CD4-positive, alpha-beta memory T cell (primary cell): ENCODE data around the gene ANKRD50. TPM values are rescaled to one million over a fixed set of nuclear protein-coding genes. Genes with fewer than 3 reads are reported as not detected.
A peak's percentile ranks its signal among the peaks of the same experiment; 100 is the strongest.

ENCODE experiments used
- CTCF ChIA-PET: fragments of 350-600 bp; sonication (Branson Sonifier 250); formaldehyde crosslinking; loops from one replicate; lab custom pipeline; 2021; ENCODE audit warnings: inconsistent platforms; ENCODE audit not compliant: partially characterized antibody; lab: Charles Lee
- POLR2A ChIA-PET: fragments of 350-600 bp; sonication (Branson Sonifier 250); formaldehyde crosslinking; loops from one replicate; lab custom pipeline; 2021; ENCODE audit not compliant: partially characterized antibody; lab: Charles Lee
- DNase-seq, 5 donors: peaks; one replicate each; pipeline versions ENCODE4 v3.0.0 to v3.0.0-alpha.2; 2020 to 2022; ENCODE audit warnings: mixed read lengths in 1 of 5
- H3K27ac ChIP-seq: one replicate; pipeline ENCODE4 v1.7.0; 2013; ENCODE audit warnings: low read depth, low read length
- H3K27me3 ChIP-seq: 2 replicates; pipeline ENCODE4 v1.7.0; 2013; ENCODE audit warnings: mild to moderate bottlenecking, low read length, moderate library complexity; ENCODE audit not compliant: insufficient read depth
- H3K36me3 ChIP-seq: 2 replicates; pipeline ENCODE4 v1.7.0; 2013; ENCODE audit warnings: mild to moderate bottlenecking, low read length, moderate library complexity; ENCODE audit not compliant: insufficient read depth
- H3K4me1 ChIP-seq: 2 replicates; pipeline ENCODE4 v1.7.0; 2013; ENCODE audit warnings: mild to moderate bottlenecking, low read length, moderate library complexity; ENCODE audit not compliant: insufficient read depth
- H3K4me3 ChIP-seq, 2 donors: one replicate each; pipeline ENCODE4 v1.7.0; 2013; ENCODE audit warnings: low read length in 2 of 2, mild to moderate bottlenecking in 1 of 2
- H3K9me3 ChIP-seq, 2 donors: one replicate each; pipeline ENCODE4 v1.7.0; 2013; ENCODE audit warnings: low read length in 2 of 2, control low read depth in 1 of 2; ENCODE audit not compliant: control insufficient read depth in 1 of 2
- H3K27ac Mint-ChIP-seq, 7 donors: one replicate each; pipeline ENCODE4 v1.8.0; 2020 to 2021; ENCODE audit warnings: mixed read lengths in 7 of 7, mild to moderate bottlenecking in 6 of 7, inconsistent platforms in 3 of 7, moderate library complexity in 3 of 7
- H3K27me3 Mint-ChIP-seq, 2 donors: one replicate each; pipeline ENCODE4 v1.8.0; 2020 to 2021; ENCODE audit warnings: mixed read lengths in 2 of 2
- H3K36me3 Mint-ChIP-seq, 2 donors: one replicate each; pipeline ENCODE4 v1.8.0; 2020 to 2021; ENCODE audit warnings: mixed read lengths in 2 of 2, inconsistent platforms in 1 of 2, mild to moderate bottlenecking in 1 of 2
- H3K4me1 Mint-ChIP-seq, 4 donors: one replicate each; pipeline ENCODE4 v1.8.0; 2020 to 2021; ENCODE audit warnings: mixed read lengths in 4 of 4, mild to moderate bottlenecking in 1 of 4
- H3K4me3 Mint-ChIP-seq, 8 donors: one replicate each; pipeline ENCODE4 v1.8.0; 2020 to 2021; ENCODE audit warnings: mixed read lengths in 8 of 8, mild to moderate bottlenecking in 7 of 8, moderate library complexity in 6 of 8, inconsistent platforms in 3 of 8
- H3K9me3 Mint-ChIP-seq, 8 donors: one replicate each; pipeline ENCODE4 v1.8.0; 2020 to 2021; ENCODE audit warnings: mixed read lengths in 8 of 8, mild to moderate bottlenecking in 5 of 8, inconsistent platforms in 3 of 8, moderate library complexity in 1 of 8
- intact Hi-C: fragments of 100-400 bp; cut with micrococcal nuclease; formaldehyde crosslinking; loops from one replicate; pipeline ENCODE4 v1.15.1; 2023
- polyA plus RNA-seq, 2 donors: library from polyadenylated mRNA; unstranded; fragments of 300-500 nt; fragmentation: Illumina TruSeq; gene quantifications; one replicate each; pipeline ENCODE4 v1.2.3, GENCODE V29; 2021
- total RNA-seq, 2 experiments: library from RNA; stranded (reverse); gene quantifications; one replicate each; pipeline ENCODE4 v1.2.3, GENCODE V29; 2021

The ANKRD50 gene
- total and polyA plus RNA-seq, 4 experiments from 2014 or later: 0.11 to 0.19 (median 0.12) TPM; not detected in 1

- no peaks in the 10 kb centered on the region for H3K4me1 Mint-ChIP-seq
- ChIA-PET CTCF (no interaction called here), POLR2A (no interaction called here)
- Histone ChIP-seq H3K27ac (no peak overlapping the region), H3K36me3 (no peaks in the 10 kb centered on the region), H3K9me3 (no peaks in the 10 kb centered on the region), H3K4me1 (no peaks in the 10 kb centered on the region), H3K27me3 (no peaks in the 10 kb centered on the region), H3K4me3 (no peak overlapping the region)
- peaks cover 0 to 7% (median 0%) of the 10 kb centered on the region in 8 donors for H3K9me3 Mint-ChIP-seq
- peaks cover 0 to 3% of the 10 kb centered on the region in 2 donors for H3K27me3 Mint-ChIP-seq
- no peak overlapping the region for H3K27ac Mint-ChIP-seq
- no peak for DNase-seq
- intact Hi-C loops: no loop called here
- no peak overlapping the region for H3K4me3 Mint-ChIP-seq
- no peaks in the 10 kb centered on the region for H3K36me3 Mint-ChIP-seq
These were observed 64.9 kb downstream of the ANKRD50 start for GRCh38 chr4:124647599-124647998.

- no peaks in the 10 kb centered on the region for H3K36me3 Mint-ChIP-seq
- H3K4me1 ChIP-seq: no peaks in the 10 kb centered on the region
- ChIA-PET POLR2A (no interaction called here), CTCF (no interaction called here)
- H3K4me1 Mint-ChIP-seq: no peaks in the 10 kb centered on the region
- H3K4me3 Mint-ChIP-seq: no peak overlapping the region
- H3K36me3 ChIP-seq: no peaks in the 10 kb centered on the region
- peaks cover 0 to 7% (median 0%) of the 10 kb centered on the region in 8 donors for H3K9me3 Mint-ChIP-seq
- H3K27ac ChIP-seq: no peak overlapping the region
- intact Hi-C loops: no loop called here
- H3K4me3 ChIP-seq: no peak overlapping the region
- peaks cover 0 to 3% of the 10 kb centered on the region in 2 donors for H3K27me3 Mint-ChIP-seq
- no peak overlapping the region for H3K27ac Mint-ChIP-seq
- H3K27me3 ChIP-seq: no peaks in the 10 kb centered on the region
- no peaks in the 10 kb centered on the region for H3K9me3 ChIP-seq
- DNase-seq: no peak
These were observed 67.9 kb downstream of the ANKRD50 start for GRCh38 chr4:124644621-124645020.

GRCh38 chr4:124642846-124643245 is 69.7 kb downstream of the ANKRD50 start:
- CTCF ChIA-PET: no interaction called here

DNA sequence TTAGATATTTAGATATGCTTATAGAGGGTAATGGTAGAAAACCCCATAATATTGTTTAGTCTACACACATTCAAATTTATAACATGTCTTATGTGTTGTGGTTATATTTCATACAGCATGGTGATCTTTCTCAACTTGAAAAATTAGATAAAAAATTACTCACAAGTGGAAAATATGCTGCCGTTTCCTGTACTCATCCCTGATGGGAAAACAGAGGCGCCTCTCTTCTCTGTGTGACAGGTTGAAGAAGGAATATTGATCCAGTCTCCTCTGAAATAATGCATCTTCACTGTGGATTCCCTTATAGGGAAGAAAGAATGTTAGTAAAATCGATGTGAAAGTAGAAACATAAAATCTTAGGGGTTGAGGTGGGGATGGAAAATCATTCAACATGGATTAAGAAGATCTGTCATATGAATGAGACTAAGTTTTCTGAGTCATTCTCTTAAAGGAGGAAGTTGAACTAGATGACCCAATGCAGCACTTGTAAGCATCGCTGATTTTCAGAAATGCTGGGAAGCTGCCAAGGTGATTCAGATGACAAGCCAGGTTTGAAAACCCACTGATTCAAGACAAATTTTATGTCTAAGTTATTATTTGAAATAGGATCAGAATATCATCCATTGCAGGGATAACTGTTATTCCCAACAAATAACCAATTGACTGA is 70.7 kb downstream of the ANKRD50 start:
- peaks cover 0 to 2% of the 10 kb centered on the region in 2 donors for H3K27me3 Mint-ChIP-seq
- Histone ChIP-seq H3K27ac (no peak overlapping the region), H3K36me3 (no peaks in the 10 kb centered on the region), H3K4me3 (no peak overlapping the region), H3K9me3 (no peaks in the 10 kb centered on the region), H3K4me1 (no peaks in the 10 kb centered on the region), H3K27me3 (no peaks in the 10 kb centered on the region)
- DNase-seq: no peak
- H3K9me3 Mint-ChIP-seq: peaks cover 0 to 7% (median under 1%) of the 10 kb centered on the region in 8 donors
- no peaks in the 10 kb centered on the region for H3K36me3 Mint-ChIP-seq
- no peak overlapping the region for H3K27ac Mint-ChIP-seq
- CTCF ChIA-PET: no interaction called here
- no peak overlapping the region for H3K4me3 Mint-ChIP-seq
- no peaks in the 10 kb centered on the region for H3K4me1 Mint-ChIP-seq
- intact Hi-C loops: no loop called here
- POLR2A ChIA-PET: no interaction called here

More at GRCh38 chr4:124642846-124643245, 69.7 kb downstream of the ANKRD50 start:
- Mint-ChIP-seq H3K9me3 (peaks cover 0 to 7% (median under 1%) of the 10 kb centered on the region in 8 donors), H3K4me1 (no peaks in the 10 kb centered on the region), H3K27ac (no peak overlapping the region), H3K36me3 (no peaks in the 10 kb centered on the region), H3K4me3 (no peak overlapping the region), H3K27me3 (peaks cover 0 to 3% of the 10 kb centered on the region in 2 donors)
- Histone ChIP-seq H3K36me3 (no peaks in the 10 kb centered on the region), H3K9me3 (no peaks in the 10 kb centered on the region), H3K4me3 (no peak overlapping the region), H3K27me3 (no peaks in the 10 kb centered on the region), H3K27ac (no peak overlapping the region), H3K4me1 (no peaks in the 10 kb centered on the region)
- no peak for DNase-seq
- intact Hi-C loops: no loop called here
- POLR2A ChIA-PET: no interaction called here

DNA sequence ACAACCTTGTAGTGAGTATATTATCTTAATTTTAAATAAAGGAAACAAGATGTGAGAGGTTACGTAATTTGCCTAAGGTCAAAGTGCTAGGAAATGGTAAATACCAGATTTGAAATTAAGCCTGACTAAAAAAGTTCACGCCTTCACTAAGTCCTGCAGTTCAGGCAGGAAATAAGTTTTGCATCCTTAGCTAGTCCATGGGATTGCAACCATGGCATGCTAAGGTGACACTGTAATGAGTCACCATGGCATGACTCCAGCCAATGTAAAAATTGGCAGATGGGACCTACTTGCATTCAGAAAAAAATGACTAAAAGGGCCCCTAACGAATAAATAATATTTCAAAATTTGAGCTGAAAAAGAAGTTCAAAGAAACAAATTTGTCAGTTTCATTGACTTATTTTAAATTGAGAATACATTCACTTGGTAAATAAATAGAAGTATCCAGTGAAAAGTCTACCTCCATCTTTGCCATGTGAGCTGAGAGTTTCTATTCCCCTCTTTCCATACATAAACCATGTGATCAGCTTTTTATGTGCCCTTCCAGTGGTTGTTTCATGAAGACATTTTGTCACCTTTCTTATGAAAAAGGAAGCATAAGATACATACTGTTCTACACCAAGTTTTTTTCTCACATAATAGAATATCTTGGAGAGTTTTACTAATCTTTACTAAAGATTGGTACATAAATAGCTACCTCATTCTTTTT is 72.4 kb downstream of the ANKRD50 start:
- Histone ChIP-seq H3K4me3 (no peak overlapping the region), H3K9me3 (no peaks in the 10 kb centered on the region), H3K27ac (no peak overlapping the region), H3K36me3 (no peaks in the 10 kb centered on the region), H3K4me1 (no peaks in the 10 kb centered on the region), H3K27me3 (no peaks in the 10 kb centered on the region)
- ChIA-PET POLR2A (no interaction called here), CTCF (no interaction called here)
- H3K4me1 Mint-ChIP-seq: no peaks in the 10 kb centered on the region
- no peak overlapping the region for H3K27ac Mint-ChIP-seq
- no peaks in the 10 kb centered on the region for H3K36me3 Mint-ChIP-seq
- intact Hi-C loops: no loop called here
- H3K27me3 Mint-ChIP-seq: peaks cover 0 to 2% of the 10 kb centered on the region in 2 donors
- peak in 1 of 5 donors; percentile 18 for DNase-seq
- peaks cover 0 to 7% (median under 1%) of the 10 kb centered on the region in 8 donors for H3K9me3 Mint-ChIP-seq
- no peak overlapping the region for H3K4me3 Mint-ChIP-seq

DNA sequence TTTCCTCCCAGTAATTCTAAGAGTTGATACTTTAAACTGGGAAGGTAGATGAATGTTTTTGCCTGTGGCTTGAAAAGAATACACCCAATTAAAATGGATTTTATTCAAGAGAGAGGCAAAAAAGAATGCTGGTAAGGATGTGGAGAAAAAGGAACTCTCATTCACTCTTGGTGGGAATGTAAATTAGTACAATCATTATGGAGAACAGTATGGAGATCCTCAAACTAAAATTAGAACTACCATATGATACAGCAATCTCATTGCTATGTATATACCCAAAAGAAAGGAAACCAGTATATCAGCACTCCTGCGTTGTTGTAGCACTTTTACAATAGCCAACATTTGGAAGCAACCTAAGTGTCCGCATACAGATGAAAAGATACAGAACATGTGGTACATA is 75.2 kb downstream of the ANKRD50 start:
- no peak overlapping the region for H3K27ac ChIP-seq
- intact Hi-C loops: no loop called here
- no peaks in the 10 kb centered on the region for H3K36me3 ChIP-seq
- Mint-ChIP-seq H3K4me1 (no peaks in the 10 kb centered on the region), H3K27ac (no peak overlapping the region), H3K36me3 (no peaks in the 10 kb centered on the region), H3K27me3 (no peaks in the 10 kb centered on the region), H3K9me3 (peaks cover 0 to 2% (median 0%) of the 10 kb centered on the region in 8 donors), H3K4me3 (no peak overlapping the region)
- DNase-seq: no peak
- POLR2A ChIA-PET: no interaction called here
- H3K27me3 ChIP-seq: no peaks in the 10 kb centered on the region
- no peaks in the 10 kb centered on the region for H3K4me1 ChIP-seq
- no peak overlapping the region for H3K4me3 ChIP-seq
- CTCF ChIA-PET: no interaction called here
- H3K9me3 ChIP-seq: no peaks in the 10 kb centered on the region

GRCh38 chr4:124636788-124637187 is 75.7 kb downstream of the ANKRD50 start:
- Histone ChIP-seq H3K27ac (no peak overlapping the region), H3K4me1 (no peaks in the 10 kb centered on the region), H3K9me3 (no peaks in the 10 kb centered on the region), H3K36me3 (no peaks in the 10 kb centered on the region), H3K27me3 (no peaks in the 10 kb centered on the region), H3K4me3 (no peak overlapping the region)
- Mint-ChIP-seq H3K27ac (no peak overlapping the region), H3K4me1 (no peaks in the 10 kb centered on the region), H3K27me3 (no peaks in the 10 kb centered on the region), H3K9me3 (peaks cover 0 to 2% (median 0%) of the 10 kb centered on the region in 8 donors), H3K36me3 (no peaks in the 10 kb centered on the region), H3K4me3 (no peak overlapping the region)
- intact Hi-C loops: no loop called here
- POLR2A ChIA-PET: no interaction called here
- no peak for DNase-seq
- CTCF ChIA-PET: no interaction called here
